GM13977 (cell line): ENCODE data around the gene DPH6.

Experiments used
- DNase-seq: peaks from one replicate; pipeline ENCODE4 v3.0.0; 2012; ENCODE audit warnings: low spot score
- in situ Hi-C: fragments of 300-500 bp; cut with MboI; formaldehyde crosslinking; loops from one replicate; pipeline ENCODE4 v1.12.0; 2022; ENCODE audit warnings: low sequenced_read_pairs, low pct_unique_long_range_greater_than_20kb, mixed read lengths, inconsistent platforms; ENCODE audit not compliant: unreplicated experiment
- TF ChIP-seq, protein P1 (sequence below): IDR thresholded peaks from 2 replicates; pipeline ENCODE4 v1.5.1; 2012; ENCODE audit warnings: mild to moderate bottlenecking, control low read depth; ENCODE audit not compliant: insufficient read depth; ENCODE audit errors: extremely low read depth, missing control alignments

The DPH6 gene

DNA sequence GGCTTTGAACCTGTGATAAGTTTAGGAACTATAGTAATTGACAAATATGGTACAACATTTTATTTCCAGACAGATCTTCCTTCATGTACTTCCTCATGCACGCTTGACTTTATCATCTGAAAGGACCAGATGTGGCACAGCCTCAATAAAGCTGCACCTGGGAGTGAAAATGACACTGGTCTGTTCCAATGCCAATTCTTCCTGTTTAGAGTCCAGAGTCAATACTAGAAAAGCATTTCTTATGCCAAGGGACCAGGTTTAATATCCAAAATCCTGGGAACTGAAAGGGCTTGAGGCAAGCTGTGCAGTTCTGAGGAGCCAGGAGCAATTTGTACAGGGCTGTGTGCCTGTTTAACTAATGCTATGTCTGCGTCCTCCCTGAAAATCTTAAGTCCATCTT lies 15.3 kb downstream of the DPH6 start:
- in situ Hi-C loops, result no loop called here
- TF ChIP-seq, protein P1, sequence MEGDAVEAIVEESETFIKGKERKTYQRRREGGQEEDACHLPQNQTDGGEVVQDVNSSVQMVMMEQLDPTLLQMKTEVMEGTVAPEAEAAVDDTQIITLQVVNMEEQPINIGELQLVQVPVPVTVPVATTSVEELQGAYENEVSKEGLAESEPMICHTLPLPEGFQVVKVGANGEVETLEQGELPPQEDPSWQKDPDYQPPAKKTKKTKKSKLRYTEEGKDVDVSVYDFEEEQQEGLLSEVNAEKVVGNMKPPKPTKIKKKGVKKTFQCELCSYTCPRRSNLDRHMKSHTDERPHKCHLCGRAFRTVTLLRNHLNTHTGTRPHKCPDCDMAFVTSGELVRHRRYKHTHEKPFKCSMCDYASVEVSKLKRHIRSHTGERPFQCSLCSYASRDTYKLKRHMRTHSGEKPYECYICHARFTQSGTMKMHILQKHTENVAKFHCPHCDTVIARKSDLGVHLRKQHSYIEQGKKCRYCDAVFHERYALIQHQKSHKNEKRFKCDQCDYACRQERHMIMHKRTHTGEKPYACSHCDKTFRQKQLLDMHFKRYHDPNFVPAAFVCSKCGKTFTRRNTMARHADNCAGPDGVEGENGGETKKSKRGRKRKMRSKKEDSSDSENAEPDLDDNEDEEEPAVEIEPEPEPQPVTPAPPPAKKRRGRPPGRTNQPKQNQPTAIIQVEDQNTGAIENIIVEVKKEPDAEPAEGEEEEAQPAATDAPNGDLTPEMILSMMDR, result no peak
- DNase-seq, result no peak

DNA sequence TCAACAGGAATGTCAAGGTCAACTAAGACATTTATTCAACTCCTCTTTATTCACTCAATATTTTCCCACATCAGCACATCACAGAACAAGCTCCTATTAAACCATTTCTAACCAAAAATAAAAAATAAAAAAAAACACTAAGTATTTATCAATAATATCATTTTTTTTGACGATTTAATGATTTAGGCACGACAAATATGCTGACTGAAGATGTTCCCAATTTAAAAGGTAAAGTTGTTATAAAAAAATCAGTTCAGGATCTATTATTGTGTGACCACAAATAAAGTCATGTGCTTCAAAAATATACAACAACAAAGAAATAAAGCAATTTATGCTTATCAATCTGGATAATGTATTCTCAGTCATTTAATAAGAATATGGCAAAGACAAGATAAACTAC lies 16.2 kb downstream of the DPH6 start:
- TF ChIP-seq, protein P1, result no peak
- no peak for DNase-seq
- in situ Hi-C loops, result no loop called here

DNA sequence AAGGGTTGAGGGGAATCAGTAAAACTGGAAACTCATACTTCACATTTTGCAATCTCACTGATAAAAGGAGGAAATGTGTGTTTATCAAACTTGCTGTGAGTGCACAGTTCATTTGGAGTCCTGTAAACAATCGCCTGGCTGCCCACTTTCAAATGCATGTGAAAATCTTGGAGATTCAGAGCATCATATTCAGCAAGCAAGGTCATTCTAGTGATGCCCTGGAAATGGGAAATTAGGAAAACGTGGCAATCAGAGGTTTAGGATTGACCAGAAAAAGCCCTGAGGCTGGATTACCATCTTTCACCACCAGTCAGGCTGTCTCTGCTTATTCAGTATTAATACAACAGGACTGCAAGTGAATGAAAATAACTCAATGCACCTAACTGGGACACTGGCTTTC lies 23.9 kb downstream of the DPH6 start:
- no peak for DNase-seq
- in situ Hi-C loops, result loop anchor here (25.0 kb wide), 1 partner anchor 1590 kb away; the partner anchor contains the start of gene MEIS2
- TF ChIP-seq, protein P1, result no peak

- in situ Hi-C loops, result loop anchor here (25.0 kb wide), 1 partner anchor 1593 kb away; the partner anchor contains the start of gene MEIS2
- TF ChIP-seq, protein P1, result peak; percentile 58
- DNase-seq, result no peak
These were observed 26.3 kb downstream of the DPH6 start for GRCh38 chr15:35519541-35520149.

GRCh38 chr15:35519052-35519451 lies 26.9 kb downstream of the DPH6 start:
- DNase-seq, result no peak
- TF ChIP-seq, protein P1, result no peak
- in situ Hi-C loops, result loop anchor here (25.0 kb wide), 1 partner anchor 1593 kb away; the partner anchor contains the start of gene MEIS2

- in situ Hi-C loops, result loop anchor here (25.0 kb wide), 1 partner anchor 1598 kb away; the partner anchor contains the start of gene MEIS2
- TF ChIP-seq, protein P1, result no peak
- DNase-seq, result no peak
These were observed 31.2 kb downstream of the DPH6 start for GRCh38 chr15:35514759-35515158.
